NT2/D1 (cell line): Measurements from ENCODE around the gene TMEM156.

Experiments
- SUZ12 ChIP-seq: IDR thresholded peaks from 2 replicates; pipeline ENCODE4 v1.6.1; 2011; ENCODE audit not compliant: insufficient read length, insufficient read depth; ENCODE audit errors: extremely low read depth
- YY1 ChIP-seq: IDR thresholded peaks from 2 replicates; pipeline ENCODE4 v1.6.1; 2011; ENCODE audit not compliant: insufficient read length, insufficient read depth
- ZNF274 ChIP-seq: IDR thresholded peaks from 2 replicates; pipeline ENCODE4 v1.6.1; 2011; ENCODE audit warnings: mild to moderate bottlenecking, low read depth, low read length

DNA sequence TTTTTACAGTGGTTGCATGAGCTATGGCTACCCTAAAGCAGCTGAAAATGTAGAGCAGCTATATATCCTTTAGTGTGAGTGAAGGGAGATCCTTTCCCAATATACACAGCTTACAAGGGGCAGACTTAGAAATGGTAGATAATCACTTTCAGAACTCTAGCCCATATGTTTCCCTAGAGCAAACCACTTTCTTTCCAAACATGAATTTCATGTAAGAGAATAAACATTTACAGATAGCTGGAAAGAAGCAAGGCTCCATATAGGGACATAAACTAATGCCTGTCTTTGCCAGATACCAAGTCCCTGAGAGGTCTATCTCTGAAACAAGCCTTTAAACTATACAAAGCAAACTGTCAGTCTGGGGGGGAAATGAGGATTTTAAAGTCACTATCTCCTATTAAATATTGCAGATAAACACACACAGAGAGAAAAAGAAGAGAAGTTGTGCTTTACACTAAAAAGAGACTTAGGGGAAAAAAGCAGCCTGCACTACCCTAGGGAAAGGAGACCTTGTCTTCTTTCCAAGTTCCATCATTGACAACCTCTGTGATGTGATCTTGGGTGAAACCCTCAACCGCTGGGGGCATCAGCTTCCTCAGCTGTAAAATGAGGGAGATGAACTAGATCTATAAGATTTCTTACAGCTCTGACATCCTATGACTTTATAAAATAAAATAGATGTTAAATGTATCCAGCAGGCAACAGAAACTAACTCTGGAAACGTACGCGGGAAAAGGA lies 73.6 kb downstream of the TMEM156 start:
- TF ChIP-seq ZNF274 (no peak), SUZ12 (no peak), YY1 (no peak)
